GM21528 (cell line): ENCODE results near the gene GPRASP2.

Experiments used
- ATAC-seq: cut with Tn5 transposase; IDR thresholded peaks from one replicate; pipeline ENCODE4 v1.9.1; 2021; ENCODE audit warnings: mild to moderate bottlenecking, moderate library complexity; ENCODE audit not compliant: unreplicated experiment, low FRiP score

Gene GPRASP2

GRCh38 chrX:102739657-102740056 lies 27.4 kb downstream of the GPRASP2 start:
- ATAC-seq: no peak

DNA sequence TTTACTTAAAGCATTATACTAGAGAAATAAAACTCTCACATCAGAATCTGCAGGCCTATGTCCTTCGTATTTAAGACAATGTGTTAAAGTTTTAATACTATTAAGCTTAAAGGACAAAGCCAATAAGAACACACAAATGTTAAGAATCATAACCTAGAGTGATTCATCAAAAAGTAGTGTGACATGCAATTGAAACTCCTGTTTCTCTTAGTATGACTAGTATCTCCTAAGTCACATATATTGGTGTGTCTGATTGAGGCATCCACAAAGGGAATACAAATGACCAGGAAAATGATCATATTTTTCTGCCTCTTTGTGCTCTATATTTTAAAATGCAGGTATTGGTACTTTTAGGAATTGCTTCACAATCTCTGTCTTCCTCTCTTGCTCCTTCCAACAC lies 32.1 kb downstream of the GPRASP2 start:
- ATAC-seq: no peak

DNA sequence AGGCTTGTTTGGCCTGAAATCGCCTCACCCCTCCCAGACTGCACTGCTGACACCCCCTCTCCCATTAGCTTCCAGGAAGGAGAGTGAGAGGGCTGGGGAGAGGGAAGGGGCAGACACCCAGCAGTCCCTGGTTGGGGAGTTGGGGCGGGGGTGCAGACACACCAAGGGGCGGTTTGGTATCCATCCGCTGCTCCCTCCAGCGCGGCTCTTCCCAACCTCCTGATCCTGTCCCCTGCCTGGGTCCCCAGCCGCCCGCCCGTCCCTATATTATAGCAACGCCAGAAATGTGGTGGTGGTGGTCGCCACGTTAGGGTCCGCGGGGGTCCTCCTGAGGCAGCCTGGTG lies 33.2 kb downstream of the GPRASP2 start:
- no peak for ATAC-seq

DNA sequence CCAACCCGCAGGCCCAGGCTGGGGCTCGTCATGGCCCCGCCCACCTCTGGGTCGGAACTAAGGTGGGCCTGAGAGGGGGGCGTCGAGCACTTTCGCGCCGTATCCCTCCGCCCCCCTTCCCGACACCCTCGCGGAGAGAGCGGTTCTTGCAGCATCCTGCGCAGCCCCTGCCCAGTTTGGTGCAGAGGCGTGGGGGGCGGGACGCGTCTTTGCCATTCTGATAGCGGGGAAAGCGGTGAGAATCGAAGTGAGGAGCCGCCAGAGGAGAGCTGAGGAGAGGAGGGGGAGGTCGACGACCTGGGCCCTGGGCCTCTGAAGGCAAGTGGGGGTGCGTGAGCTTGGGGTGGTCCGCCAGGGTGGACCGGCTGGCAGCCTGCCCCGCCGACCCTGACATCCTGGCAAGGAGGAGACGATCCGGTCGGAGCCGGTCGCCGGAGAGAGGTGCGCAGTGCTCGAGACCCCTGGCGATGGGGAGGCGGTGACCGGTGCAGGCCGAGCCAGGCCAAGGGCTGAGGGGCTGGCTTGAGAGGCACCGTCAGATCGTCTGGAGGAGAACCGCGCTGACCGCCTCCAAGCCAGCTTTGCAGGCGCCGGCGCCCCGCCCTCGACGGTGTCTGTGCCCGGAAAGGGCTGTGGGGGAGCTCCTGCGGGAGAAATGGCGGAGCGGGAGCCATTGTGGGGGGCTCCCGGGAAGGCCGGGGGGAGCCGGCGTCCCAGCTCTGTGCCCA lies 33.8 kb downstream of the GPRASP2 start:
- ATAC-seq: no peak

- ATAC-seq: no peak
Measured at GRCh38 chrX:102765217-102765616, 53.0 kb downstream of the GPRASP2 start.

DNA sequence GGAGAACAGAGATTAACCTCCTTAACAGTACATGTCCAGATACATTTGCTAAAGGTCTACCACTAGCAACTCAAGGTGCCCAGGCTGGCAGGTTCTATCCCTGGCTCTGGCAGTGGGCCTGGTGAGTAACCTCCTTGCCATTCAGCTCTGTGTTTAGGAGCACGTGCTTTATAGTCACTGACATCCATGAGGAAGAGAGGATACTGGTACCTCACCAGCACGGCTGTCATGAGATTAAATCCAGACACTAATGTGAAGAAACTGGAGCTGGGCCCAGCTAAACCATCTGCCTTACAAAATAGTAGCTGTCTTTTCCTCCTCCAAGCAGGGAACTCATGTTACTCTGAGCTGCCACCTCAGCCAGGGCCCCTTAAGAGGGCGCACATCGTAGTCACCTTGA lies 53.6 kb downstream of the GPRASP2 start:
- no peak for ATAC-seq

DNA sequence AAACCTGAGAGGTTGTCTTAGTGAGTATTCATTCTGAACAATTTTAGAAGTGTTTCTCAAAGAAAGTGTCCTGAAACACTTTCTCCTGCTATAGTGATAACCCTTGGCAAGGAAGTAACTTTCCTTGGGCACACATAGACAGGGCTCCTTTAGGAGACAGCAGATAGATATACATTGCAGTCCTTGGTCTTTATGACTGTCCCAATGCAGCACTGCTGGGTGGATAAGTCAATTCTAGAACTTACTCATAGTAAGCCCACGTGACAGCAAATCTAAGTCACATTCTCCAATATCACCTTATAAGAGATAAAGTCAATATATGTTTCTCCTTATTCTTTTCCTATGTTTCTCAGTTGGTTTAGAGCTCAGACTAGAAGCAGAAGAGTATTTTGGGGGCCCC lies 55.0 kb downstream of the GPRASP2 start:
- no peak for ATAC-seq
